Gastrocnemius medialis (tissue), 4 donors: Measurements from ENCODE around the gene MBIP. TPM values are rescaled to one million over a fixed set of nuclear protein-coding genes. Genes with fewer than 3 reads are reported as not detected.
"Not testable (repeated sequence)": the region's sequence is repeated elsewhere in the genome, so short reads cannot be mapped to it uniquely, and the experiment has no call there.

ENCODE experiments used
- ATAC-seq, 2 donors: fragments of 150-250 bp; one replicate each; pipeline ENCODE4 v1.9.1; 2016
- DNase-seq, 2 donors: peaks; one replicate each; pipeline ENCODE4 v3.0.0-alpha.2; 2019
- H3K27ac ChIP-seq, 4 donors: fragments of 200-600 bp; sonication (generic); 1 replicate in 1 of 4; 2 replicates in 3 of 4; pipeline ENCODE4 v1.5.1; 2016 to 2018; ENCODE audit warnings: mild to moderate bottlenecking in 2 of 4, moderate library complexity in 1 of 4
- H3K27me3 ChIP-seq, 3 donors: fragments of 200-600 bp; sonication (generic) in 2 of 3; 1 replicate in 1 of 3; 2 replicates in 2 of 3; pipeline versions ENCODE4 v1.5.1 to v1.6.0; 2016 to 2019; ENCODE audit warnings: mild to moderate bottlenecking in 1 of 3, moderate library complexity in 1 of 3
- H3K36me3 ChIP-seq, 2 donors: fragments of 200-600 bp; sonication (generic) in 1 of 2; one replicate each; pipeline ENCODE4 v1.5.1; 2017 to 2018
- H3K4me1 ChIP-seq, 2 donors: fragments of 200-600 bp; sonication (generic) in 1 of 2; one replicate each; pipeline ENCODE4 v1.5.1; 2016 to 2017; ENCODE audit warnings: mild to moderate bottlenecking in 2 of 2
- H3K4me3 ChIP-seq, 4 donors: fragments of 200-600 bp; sonication (generic) in 3 of 4; 1 replicate in 1 of 4; 2 replicates in 3 of 4; pipeline ENCODE4 v1.5.1; 2016 to 2019; ENCODE audit warnings: mild to moderate bottlenecking in 2 of 4
- H3K9me3 ChIP-seq, 3 donors: fragments of 200-600 bp; sonication (generic) in 2 of 3; 1 replicate in 1 of 3; 2 replicates in 2 of 3; pipeline ENCODE4 v1.5.1; 2016 to 2019
- POLR2A ChIP-seq, 2 donors: fragments of 450-650 bp; IDR thresholded peaks; one replicate each; pipeline ENCODE4 v1.6.1; 2017; ENCODE audit warnings: antibody characterized with exemption in 2 of 2, mild to moderate bottlenecking in 2 of 2, moderate library complexity in 2 of 2
- in situ Hi-C, 4 donors: fragments of 200-750 bp; cut with MboI; loops; one replicate each; pipeline versions ENCODE4 v1.15.0 to v1.8.0; 2017; ENCODE audit warnings: low sequenced_read_pairs in 4 of 4
- intact Hi-C: fragments of 100-400 bp; cut with DNase I; formaldehyde crosslinking; loops from one replicate; pipeline ENCODE4 v1.15.1; 2023; ENCODE audit warnings: low total_unique reads
- total RNA-seq, 4 donors: library from RNA; depleted of rRNA; stranded (reverse); fragments of >200 nt; gene quantifications; one replicate each; pipeline versions ENCODE4 v1.1.0 to v1.2.3, GENCODE V29; 2016
- TF ChIP-seq, protein P1 (sequence below), 5 experiments: fragments of 450-650 bp in 3 of 5; fragments of 200-600 bp in 2 of 5; sonication (generic) in 2 of 5; IDR thresholded peaks in 4 of 5; conservative IDR thresholded peaks in 1 of 5; 1 replicate in 4 of 5; 2 replicates in 1 of 5; pipeline ENCODE4 v1.5.1; 2016 to 2019; ENCODE audit warnings: antibody characterized with exemption in 5 of 5, mild to moderate bottlenecking in 3 of 5, moderate library complexity in 3 of 5

MBIP gene
- total RNA-seq, 4 donors from 2014 or later = 1.8 to 4.6 (median 3.5) TPM

DNA sequence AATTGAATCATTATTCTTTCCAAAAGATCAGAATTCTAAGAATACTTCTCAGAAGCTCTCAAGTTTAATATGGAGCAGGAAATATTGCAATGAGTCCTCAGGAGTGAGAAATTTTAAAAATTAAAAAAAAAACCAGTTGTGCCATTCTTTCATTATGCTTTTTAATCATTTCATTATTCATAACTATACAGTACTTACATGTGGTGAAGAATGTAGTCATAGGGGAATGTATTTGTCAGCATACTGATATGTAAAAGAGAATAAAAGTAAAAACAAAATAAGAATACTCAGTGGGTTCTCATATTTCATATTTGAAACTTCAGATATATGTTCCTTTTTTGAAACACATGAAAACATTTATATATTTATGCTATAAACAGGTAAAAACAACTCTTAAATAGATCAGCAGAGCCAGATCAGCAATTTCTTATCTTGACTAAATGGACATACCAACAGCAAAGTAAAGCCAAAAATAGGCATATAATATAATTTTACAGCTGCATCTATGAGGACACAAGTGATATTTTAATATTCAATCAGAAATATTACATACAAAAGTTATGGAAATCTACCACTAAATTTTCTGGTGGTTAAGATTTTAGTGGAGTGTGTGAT, 19.9 kb upstream of the MBIP start:
- Histone ChIP-seq H3K4me3 (no peak overlapping the region), H3K36me3 (no peaks in the 10 kb centered on the region), H3K4me1 (no peaks in the 10 kb centered on the region), H3K27ac (no peak overlapping the region), H3K9me3 (no peaks in the 10 kb centered on the region), H3K27me3 (no peaks in the 10 kb centered on the region)
- DNase-seq (no peak), ATAC-seq (no peak)
- intact Hi-C loops (no loop called here), in situ Hi-C loops (no loop called here)
- TF ChIP-seq, protein P1, sequence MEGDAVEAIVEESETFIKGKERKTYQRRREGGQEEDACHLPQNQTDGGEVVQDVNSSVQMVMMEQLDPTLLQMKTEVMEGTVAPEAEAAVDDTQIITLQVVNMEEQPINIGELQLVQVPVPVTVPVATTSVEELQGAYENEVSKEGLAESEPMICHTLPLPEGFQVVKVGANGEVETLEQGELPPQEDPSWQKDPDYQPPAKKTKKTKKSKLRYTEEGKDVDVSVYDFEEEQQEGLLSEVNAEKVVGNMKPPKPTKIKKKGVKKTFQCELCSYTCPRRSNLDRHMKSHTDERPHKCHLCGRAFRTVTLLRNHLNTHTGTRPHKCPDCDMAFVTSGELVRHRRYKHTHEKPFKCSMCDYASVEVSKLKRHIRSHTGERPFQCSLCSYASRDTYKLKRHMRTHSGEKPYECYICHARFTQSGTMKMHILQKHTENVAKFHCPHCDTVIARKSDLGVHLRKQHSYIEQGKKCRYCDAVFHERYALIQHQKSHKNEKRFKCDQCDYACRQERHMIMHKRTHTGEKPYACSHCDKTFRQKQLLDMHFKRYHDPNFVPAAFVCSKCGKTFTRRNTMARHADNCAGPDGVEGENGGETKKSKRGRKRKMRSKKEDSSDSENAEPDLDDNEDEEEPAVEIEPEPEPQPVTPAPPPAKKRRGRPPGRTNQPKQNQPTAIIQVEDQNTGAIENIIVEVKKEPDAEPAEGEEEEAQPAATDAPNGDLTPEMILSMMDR (IDR thresholded peaks at IDR 0.05 in 4 of 5, conservative IDR thresholded peaks at IDR 0.05 in 1 of 5) = no peak
- TF ChIP-seq POLR2A (IDR thresholded peaks at IDR 0.05) = no peak

DNA sequence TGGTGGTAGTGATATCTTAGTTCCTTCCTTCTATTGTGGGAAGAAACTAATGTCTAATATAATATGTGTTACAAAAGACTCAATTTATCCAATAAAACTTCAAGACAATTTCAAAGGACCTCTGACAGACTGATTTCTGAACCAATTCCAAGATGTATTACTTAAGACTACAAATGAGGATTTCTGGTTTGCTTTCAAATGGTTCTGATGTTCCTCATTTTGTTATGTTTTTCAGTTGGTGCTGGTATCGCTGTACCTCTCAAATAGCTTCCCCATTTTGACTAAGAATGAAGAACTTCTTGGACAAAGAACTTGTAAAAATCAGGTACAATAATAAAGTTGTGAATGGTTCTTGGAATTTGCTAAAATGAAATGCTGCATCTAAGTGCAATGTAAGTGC, 19.4 kb upstream of the MBIP start:
- DNase-seq = no peak
- intact Hi-C loops = no loop called here
- no peaks in the 10 kb centered on the region for H3K9me3 ChIP-seq
- H3K27me3 ChIP-seq = no peaks in the 10 kb centered on the region
- ATAC-seq = no peak
- no peak overlapping the region for H3K4me3 ChIP-seq
- no peaks in the 10 kb centered on the region for H3K36me3 ChIP-seq
- in situ Hi-C loops = no loop called here
- TF ChIP-seq, protein P1 (IDR thresholded peaks at IDR 0.05 in 4 of 5, conservative IDR thresholded peaks at IDR 0.05 in 1 of 5) = no peak
- TF ChIP-seq POLR2A (IDR thresholded peaks at IDR 0.05) = no peak
- H3K27ac ChIP-seq = no peak overlapping the region
- no peaks in the 10 kb centered on the region for H3K4me1 ChIP-seq

DNA sequence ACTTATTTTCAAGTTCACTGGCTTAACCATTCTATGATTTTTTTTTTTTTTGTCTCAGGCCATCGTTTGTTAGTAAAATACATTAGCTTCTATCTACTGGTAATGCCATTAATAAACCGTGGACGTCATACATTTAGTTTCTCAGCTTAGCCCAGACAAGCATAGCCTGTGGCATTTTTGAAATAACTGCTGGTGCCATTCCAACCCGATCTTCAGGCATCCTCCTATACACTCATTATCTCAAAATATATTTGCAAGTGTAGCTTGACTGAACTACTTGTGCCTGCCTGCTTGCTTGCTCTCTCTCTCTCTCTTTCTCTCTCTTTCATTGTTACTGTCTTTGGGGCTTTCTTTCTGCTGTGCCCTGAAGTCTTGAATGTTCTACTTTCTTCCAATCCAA, 12.7 kb upstream of the MBIP start:
- Histone ChIP-seq H3K27ac (no peak overlapping the region), H3K36me3 (no peaks in the 10 kb centered on the region), H3K27me3 (no peaks in the 10 kb centered on the region), H3K4me3 (no peak overlapping the region), H3K4me1 (no peaks in the 10 kb centered on the region), H3K9me3 (no peaks in the 10 kb centered on the region)
- in situ Hi-C loops (no loop called here), intact Hi-C loops (no loop called here)
- no peak for TF ChIP-seq POLR2A (IDR thresholded peaks at IDR 0.05)
- TF ChIP-seq, protein P1 (IDR thresholded peaks at IDR 0.05 in 4 of 5, conservative IDR thresholded peaks at IDR 0.05 in 1 of 5) = no peak
- ATAC-seq = no peak
- no peak for DNase-seq

DNA sequence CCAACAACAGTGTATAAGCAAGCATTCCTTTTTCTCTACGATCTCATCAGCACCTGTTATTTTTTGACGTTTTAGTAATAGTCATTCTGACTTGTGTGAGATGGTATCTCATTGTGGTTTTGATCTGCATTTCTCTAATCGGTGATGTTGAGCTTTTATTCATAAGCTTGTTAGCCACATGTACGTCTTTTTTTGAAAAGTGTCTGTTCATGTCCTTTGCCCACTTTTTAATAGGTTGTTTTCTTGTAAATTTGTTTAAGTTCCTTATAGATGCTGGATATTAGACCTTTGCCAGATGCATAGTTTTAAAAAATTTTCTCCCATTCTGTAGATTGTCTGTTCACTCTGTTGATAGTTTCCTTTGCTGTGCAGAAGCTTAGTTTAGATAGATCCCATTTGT, 7.1 kb upstream of the MBIP start:
- ATAC-seq, intact Hi-C loops, H3K27ac ChIP-seq, DNase-seq, H3K27me3 ChIP-seq, H3K36me3 ChIP-seq, H3K9me3 ChIP-seq, H3K4me3 ChIP-seq, in situ Hi-C loops, H3K4me1 ChIP-seq: not testable (repeated sequence)

DNA sequence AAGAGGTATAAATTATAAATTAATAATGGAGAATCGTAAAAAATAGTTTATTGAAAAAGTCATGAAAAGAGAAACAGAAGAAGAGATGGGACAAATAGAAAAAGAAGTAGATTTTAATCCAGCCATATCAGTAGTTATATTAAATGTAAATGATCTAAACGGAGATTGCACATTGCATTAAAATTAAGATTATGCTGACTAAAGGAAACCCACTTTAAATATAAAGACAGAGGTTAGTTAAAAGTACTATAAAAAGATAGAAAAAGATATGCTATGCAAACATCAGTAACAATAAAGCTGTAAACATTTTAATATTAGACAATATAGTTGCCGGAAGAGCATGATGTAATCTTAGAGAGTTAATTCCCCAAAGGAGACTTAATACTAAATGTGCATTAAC, 5.4 kb upstream of the MBIP start:
- intact Hi-C loops (no loop called here), in situ Hi-C loops (no loop called here)
- TF ChIP-seq, protein P1 (IDR thresholded peaks at IDR 0.05 in 4 of 5, conservative IDR thresholded peaks at IDR 0.05 in 1 of 5) = no peak
- no peak for TF ChIP-seq POLR2A (IDR thresholded peaks at IDR 0.05)
- Histone ChIP-seq H3K27me3 (no peaks in the 10 kb centered on the region), H3K4me3 (no peak overlapping the region), H3K9me3 (no peaks in the 10 kb centered on the region), H3K4me1 (no peaks in the 10 kb centered on the region), H3K27ac (no peak overlapping the region), H3K36me3 (no peaks in the 10 kb centered on the region)
- ATAC-seq = no peak
- no peak for DNase-seq
